ENCODE measurements around the gene B3GALT2.

- peak in 2 of 4 experiments; percentile 10 to 31 for TF ChIP-seq CTCF (IDR thresholded peaks at IDR 0.05)
- TF ChIP-seq POLR2A (IDR thresholded peaks at IDR 0.05), result no peak
Observed at GRCh38 chr1:193143285-193143684, 43.1 kb downstream of the B3GALT2 start.
